ENCODE measurements around the gene IGFBP5. TPM values are rescaled to one million over a fixed set of nuclear protein-coding genes. Genes with fewer than 3 reads are reported as not detected.

The IGFBP5 gene
- total RNA-seq, 2 donors from 2014 or later: 44.6 to 68.2 TPM

- Histone ChIP-seq H3K27ac (no peak overlapping the region), H3K36me3 (no peaks in the 10 kb centered on the region)
Observed at GRCh38 chr2:216657980-216658379, 37.4 kb downstream of the IGFBP5 start.

GRCh38 chr2:216657086-216657855 is 38.1 kb downstream of the IGFBP5 start:
- no peak for TF ChIP-seq CTCF (IDR thresholded peaks at IDR 0.05)
- no peaks in the 10 kb centered on the region for H3K27me3 ChIP-seq
- H3K27ac ChIP-seq: no peak overlapping the region
- no peaks in the 10 kb centered on the region for H3K9me3 ChIP-seq
- H3K36me3 ChIP-seq: no peaks in the 10 kb centered on the region
- intact Hi-C loops (cut with DNase I): no loop called here
- H3K9ac ChIP-seq (ENCODE audit: low read depth in 2 of 2, low read length in 2 of 2): no peak overlapping the region
- no peak for DNase-seq
- H3K4me1 ChIP-seq: no peaks in the 10 kb centered on the region
- H3K4me3 ChIP-seq: no peak overlapping the region

More at GRCh38 chr2:216657980-216658379, 37.4 kb downstream of the IGFBP5 start:
- DNase-seq: no peak
- intact Hi-C loops (cut with DNase I): no loop called here
- no peaks in the 10 kb centered on the region for H3K27me3 ChIP-seq
- H3K4me1 ChIP-seq: no peaks in the 10 kb centered on the region
- no peaks in the 10 kb centered on the region for H3K9me3 ChIP-seq
- H3K4me3 ChIP-seq: no peak overlapping the region
- H3K9ac ChIP-seq (ENCODE audit: low read depth in 2 of 2, low read length in 2 of 2): no peak overlapping the region
- TF ChIP-seq CTCF (IDR thresholded peaks at IDR 0.05): no peak

GRCh38 chr2:216654528-216655052 is 40.8 kb downstream of the IGFBP5 start:
- H3K4me3 ChIP-seq: no peak overlapping the region
- H3K36me3 ChIP-seq: no peaks in the 10 kb centered on the region
- H3K9me3 ChIP-seq: no peaks in the 10 kb centered on the region
- no peak overlapping the region for H3K9ac ChIP-seq (ENCODE audit: low read depth in 2 of 2, low read length in 2 of 2)
- no peaks in the 10 kb centered on the region for H3K4me1 ChIP-seq
- TF ChIP-seq CTCF (IDR thresholded peaks at IDR 0.05): no peak
- no peak for DNase-seq
- H3K27me3 ChIP-seq: no peaks in the 10 kb centered on the region
- intact Hi-C loops (cut with DNase I): no loop called here
- no peak overlapping the region for H3K27ac ChIP-seq

- H3K4me1 ChIP-seq: no peaks in the 10 kb centered on the region
- no peaks in the 10 kb centered on the region for H3K27me3 ChIP-seq
- no peaks in the 10 kb centered on the region for H3K9me3 ChIP-seq
- no peak for DNase-seq
- H3K36me3 ChIP-seq: no peaks in the 10 kb centered on the region
- TF ChIP-seq CTCF (IDR thresholded peaks at IDR 0.05): no peak
- intact Hi-C loops (cut with DNase I): no loop called here
- H3K4me3 ChIP-seq: no peak overlapping the region
- no peak overlapping the region for H3K9ac ChIP-seq (ENCODE audit: low read depth in 2 of 2, low read length in 2 of 2)
- no peak overlapping the region for H3K27ac ChIP-seq
Observed at GRCh38 chr2:216653931-216654365, 41.4 kb downstream of the IGFBP5 start.

GRCh38 chr2:216653093-216653799 is 42.1 kb downstream of the IGFBP5 start:
- TF ChIP-seq CTCF (IDR thresholded peaks at IDR 0.05): no peak
- H3K36me3 ChIP-seq: no peaks in the 10 kb centered on the region
- intact Hi-C loops (cut with DNase I): no loop called here
- no peak overlapping the region for H3K9ac ChIP-seq (ENCODE audit: low read depth in 2 of 2, low read length in 2 of 2)
- no peaks in the 10 kb centered on the region for H3K27me3 ChIP-seq
- no peak for DNase-seq
- H3K4me3 ChIP-seq: no peak overlapping the region
- no peaks in the 10 kb centered on the region for H3K9me3 ChIP-seq
- H3K4me1 ChIP-seq: no peaks in the 10 kb centered on the region
- H3K27ac ChIP-seq: no peak overlapping the region
